Keratinocyte (primary cell): ENCODE results near the gene IFT43. TPM values are rescaled to one million over a fixed set of nuclear protein-coding genes. Genes with fewer than 3 reads are reported as not detected.

Experiments
- DNase-seq: peaks from one replicate; pipeline ENCODE4 v3.0.0-alpha.2; 2011; ENCODE audit warnings: low read depth, missing footprints, low spot score
- FAIRE-seq: peaks from 2 replicates; lab custom pipeline; 2011; peaks lifted over from hg19 to GRCh38; lab: Jason Lieb, UNC
- H2AFZ ChIP-seq: 2 replicates; pipeline ENCODE4 v1.6.0; 2012; ENCODE audit warnings: low read length, control low read depth, inconsistent platforms; ENCODE audit not compliant: control insufficient read depth
- H3K27ac ChIP-seq: 2 replicates; pipeline ENCODE4 v1.5.1; 2011; ENCODE audit warnings: low read length; ENCODE audit not compliant: control insufficient read depth, insufficient read depth
- H3K27me3 ChIP-seq: 3 replicates; pipeline ENCODE4 v1.6.0; 2011; ENCODE audit warnings: low read length; ENCODE audit not compliant: control insufficient read depth, insufficient read depth; ENCODE audit errors: extremely low read depth
- H3K36me3 ChIP-seq, 2 experiments: 2 replicates in 1 of 2; 3 replicates in 1 of 2; pipeline ENCODE4 v1.5.1; 2011; ENCODE audit warnings: low read length in 2 of 2, mild to moderate bottlenecking in 1 of 2; ENCODE audit not compliant: control insufficient read depth in 2 of 2, insufficient read depth in 2 of 2; ENCODE audit errors: extremely low read depth in 1 of 2
- H3K4me1 ChIP-seq: 3 replicates; pipeline ENCODE4 v1.5.1; 2011; ENCODE audit warnings: low read length; ENCODE audit not compliant: control insufficient read depth, insufficient read depth; ENCODE audit errors: extremely low read depth
- H3K4me2 ChIP-seq: 3 replicates; pipeline ENCODE4 v1.6.0; 2011; ENCODE audit warnings: low read depth, low read length; ENCODE audit not compliant: control insufficient read depth, insufficient read depth; ENCODE audit errors: extremely low read depth
- H3K4me3 ChIP-seq, 3 experiments: fragments of 200-600 bp in 1 of 3; sonication (generic) in 1 of 3; 2 replicates in 2 of 3; 3 replicates in 1 of 3; pipeline ENCODE4 v1.5.1; 2011 to 2016; ENCODE audit warnings: low read length in 3 of 3, mild to moderate bottlenecking in 3 of 3, control low read depth in 2 of 3, inconsistent platforms in 1 of 3, low read depth in 1 of 3, mixed read lengths in 1 of 3, mixed run types in 1 of 3, moderate library complexity in 1 of 3; ENCODE audit not compliant: control insufficient read depth in 2 of 3, insufficient read depth in 2 of 3; ENCODE audit errors: extremely low read depth in 1 of 3
- H3K79me2 ChIP-seq: 2 replicates; pipeline ENCODE4 v1.6.0; 2012; ENCODE audit warnings: low read length; ENCODE audit not compliant: control insufficient read depth, insufficient read depth
- H3K9ac ChIP-seq: 3 replicates; pipeline ENCODE4 v1.6.0; 2011; ENCODE audit warnings: low read length; ENCODE audit not compliant: control insufficient read depth, insufficient read depth; ENCODE audit errors: extremely low read depth
- H3K9me1 ChIP-seq: 3 replicates; pipeline ENCODE4 v1.6.0; 2011; ENCODE audit warnings: low read length; ENCODE audit not compliant: control insufficient read depth, insufficient read depth; ENCODE audit errors: extremely low read depth
- H3K9me3 ChIP-seq: 2 replicates; pipeline ENCODE4 v1.5.1; 2012; ENCODE audit warnings: low read depth, low read length; ENCODE audit not compliant: control insufficient read depth
- H4K20me1 ChIP-seq: 3 replicates; pipeline ENCODE4 v1.6.0; 2011; ENCODE audit warnings: low read length; ENCODE audit not compliant: control insufficient read depth, insufficient read depth; ENCODE audit errors: extremely low read depth
- EZH2 ChIP-seq: IDR thresholded peaks from one replicate; pipeline ENCODE4 v1.6.1; 2012; ENCODE audit warnings: inconsistent platforms, mild to moderate bottlenecking, low read length, moderate library complexity
- dilution Hi-C: fragments of 300-500 bp; cut with MboI; formaldehyde crosslinking; loops from one replicate; pipeline ENCODE4 v1.7.0; 2020; ENCODE audit warnings: low sequenced_read_pairs; ENCODE audit not compliant: extremely low pct_ligation_motif_present
- polyA plus RNA-seq, 5 experiments: library from polyadenylated mRNA; depleted of rRNA in 3 of 5; stranded (reverse) in 3 of 5; stranded (forward) in 1 of 5; unstranded in 1 of 5; fragments of >200 nt; gene quantifications; 1 replicate in 1 of 5; 2 replicates in 3 of 5; 3 replicates in 1 of 5; pipeline versions ENCODE4 v1.2.1 to v1.2.3, GENCODE V29; 2011 to 2012; ENCODE audit warnings: missing spikeins in 2 of 5, low read depth in 1 of 5, low replicate concordance in 1 of 5
- TF ChIP-seq, protein P1 (sequence below), 3 experiments: IDR thresholded peaks in 1 of 3; conservative IDR thresholded peaks in 1 of 3; optimal IDR thresholded peaks in 1 of 3; 2 replicates in 2 of 3; 3 replicates in 1 of 3; pipeline versions ENCODE3 to v1.5.1; 2011; ENCODE audit warnings: low read length in 3 of 3, mild to moderate bottlenecking in 3 of 3, moderate library complexity in 2 of 3, control low read depth in 1 of 3, inconsistent platforms in 1 of 3; ENCODE audit not compliant: insufficient read depth in 2 of 3; ENCODE audit errors: extremely low read depth in 1 of 3

The IFT43 gene
- polyA plus RNA-seq, 1 donor (not counting 4 experiments of a cell fraction or from before 2014, with no cell fraction given), result 41.6 TPM

DNA sequence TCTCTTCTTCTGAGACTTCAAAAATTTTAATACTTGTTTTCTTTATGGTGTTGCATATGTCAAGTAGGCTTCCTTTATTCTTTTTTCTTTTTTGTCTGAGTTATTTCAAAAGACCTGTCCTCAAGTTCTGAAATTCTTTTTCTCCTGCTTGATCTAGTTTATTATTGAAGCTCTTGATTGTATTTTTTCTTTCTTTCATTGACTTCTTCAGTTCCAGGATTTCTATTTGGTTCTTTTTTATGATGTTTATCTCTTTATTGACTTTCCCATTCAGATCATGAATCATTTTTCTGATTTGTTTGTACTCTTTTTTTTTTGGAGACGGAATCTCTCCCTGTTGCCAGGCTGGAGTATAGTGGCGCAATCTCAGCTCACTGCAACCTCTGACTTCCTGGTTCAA is 34.1 kb downstream of the IFT43 start:
- DNase-seq, result no peak
- peaks cover 3 to 9% of the 10 kb centered on the region in 2 experiments for H3K36me3 ChIP-seq
- H3K79me2 ChIP-seq, result peaks cover 10% of the 10 kb centered on the region
- no peak overlapping the region for H2AFZ ChIP-seq
- H3K9me3 ChIP-seq, result no peaks in the 10 kb centered on the region
- H4K20me1 ChIP-seq, result no peaks in the 10 kb centered on the region
- no peaks in the 10 kb centered on the region for H3K9me1 ChIP-seq
- H3K4me3 ChIP-seq, result no peak overlapping the region
- H3K27me3 ChIP-seq, result no peaks in the 10 kb centered on the region
- H3K27ac ChIP-seq, result no peak overlapping the region
- dilution Hi-C loops, result no loop called here
- no peaks in the 10 kb centered on the region for H3K4me1 ChIP-seq
- no peak overlapping the region for H3K4me2 ChIP-seq
- no peak for FAIRE-seq
- no peak overlapping the region for H3K9ac ChIP-seq
- no peak for TF ChIP-seq EZH2
- TF ChIP-seq, protein P1, sequence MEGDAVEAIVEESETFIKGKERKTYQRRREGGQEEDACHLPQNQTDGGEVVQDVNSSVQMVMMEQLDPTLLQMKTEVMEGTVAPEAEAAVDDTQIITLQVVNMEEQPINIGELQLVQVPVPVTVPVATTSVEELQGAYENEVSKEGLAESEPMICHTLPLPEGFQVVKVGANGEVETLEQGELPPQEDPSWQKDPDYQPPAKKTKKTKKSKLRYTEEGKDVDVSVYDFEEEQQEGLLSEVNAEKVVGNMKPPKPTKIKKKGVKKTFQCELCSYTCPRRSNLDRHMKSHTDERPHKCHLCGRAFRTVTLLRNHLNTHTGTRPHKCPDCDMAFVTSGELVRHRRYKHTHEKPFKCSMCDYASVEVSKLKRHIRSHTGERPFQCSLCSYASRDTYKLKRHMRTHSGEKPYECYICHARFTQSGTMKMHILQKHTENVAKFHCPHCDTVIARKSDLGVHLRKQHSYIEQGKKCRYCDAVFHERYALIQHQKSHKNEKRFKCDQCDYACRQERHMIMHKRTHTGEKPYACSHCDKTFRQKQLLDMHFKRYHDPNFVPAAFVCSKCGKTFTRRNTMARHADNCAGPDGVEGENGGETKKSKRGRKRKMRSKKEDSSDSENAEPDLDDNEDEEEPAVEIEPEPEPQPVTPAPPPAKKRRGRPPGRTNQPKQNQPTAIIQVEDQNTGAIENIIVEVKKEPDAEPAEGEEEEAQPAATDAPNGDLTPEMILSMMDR (optimal IDR thresholded peaks at IDR 0.05 in 1 of 3, IDR thresholded peaks at IDR 0.05 in 1 of 3, conservative IDR thresholded peaks at IDR 0.05 in 1 of 3; ENCODE audit: extremely low read depth in 1 of 3, insufficient read depth in 2 of 3, low read length in 3 of 3), result no peak

DNA sequence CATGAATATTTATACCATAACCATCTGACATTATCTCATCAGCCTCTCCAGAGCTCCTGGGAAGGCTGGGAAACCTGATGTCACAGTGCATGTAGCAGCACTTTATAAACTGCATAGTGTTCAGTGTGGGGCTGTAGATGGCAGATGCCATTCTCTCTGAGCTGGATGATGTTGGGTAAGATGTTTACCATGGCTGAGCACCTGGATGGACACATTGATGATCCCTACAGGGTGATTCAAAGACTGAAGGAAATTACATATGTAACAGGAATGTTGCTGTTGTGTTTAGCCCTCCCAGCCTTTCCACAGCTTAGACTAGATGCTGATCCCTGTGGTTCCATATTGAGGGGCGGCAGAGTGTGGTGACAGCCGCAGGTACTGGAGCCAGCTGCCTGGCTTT is 37.4 kb downstream of the IFT43 start:
- TF ChIP-seq, protein P1 (optimal IDR thresholded peaks at IDR 0.05 in 1 of 3, IDR thresholded peaks at IDR 0.05 in 1 of 3, conservative IDR thresholded peaks at IDR 0.05 in 1 of 3; ENCODE audit: extremely low read depth in 1 of 3, insufficient read depth in 2 of 3, low read length in 3 of 3), result no peak
- no peak for TF ChIP-seq EZH2
- no peak overlapping the region for H3K27ac ChIP-seq
- H3K27me3 ChIP-seq, result no peaks in the 10 kb centered on the region
- H2AFZ ChIP-seq, result no peak overlapping the region
- no peak overlapping the region for H3K4me2 ChIP-seq
- dilution Hi-C loops, result no loop called here
- no peaks in the 10 kb centered on the region for H3K4me1 ChIP-seq
- H3K9me1 ChIP-seq, result no peaks in the 10 kb centered on the region
- FAIRE-seq, result peak; percentile 20
- H3K4me3 ChIP-seq, result no peak overlapping the region
- H4K20me1 ChIP-seq, result no peaks in the 10 kb centered on the region
- H3K79me2 ChIP-seq, result peaks cover 6% of the 10 kb centered on the region
- no peak overlapping the region for H3K9ac ChIP-seq
- peaks cover 2 to 9% of the 10 kb centered on the region in 2 experiments for H3K36me3 ChIP-seq
- no peak for DNase-seq
- H3K9me3 ChIP-seq, result no peaks in the 10 kb centered on the region
